GM21825 (cell line): ENCODE results near the gene DUSP2.
A peak's percentile ranks its signal among the peaks of the same experiment; 100 is the strongest.

ENCODE experiments used
- ATAC-seq: cut with Tn5 transposase; IDR thresholded peaks from one replicate; pipeline ENCODE4 v1.9.1; 2021; ENCODE audit warnings: mild to moderate bottlenecking, moderate library complexity; ENCODE audit not compliant: unreplicated experiment

The DUSP2 gene, protein sequence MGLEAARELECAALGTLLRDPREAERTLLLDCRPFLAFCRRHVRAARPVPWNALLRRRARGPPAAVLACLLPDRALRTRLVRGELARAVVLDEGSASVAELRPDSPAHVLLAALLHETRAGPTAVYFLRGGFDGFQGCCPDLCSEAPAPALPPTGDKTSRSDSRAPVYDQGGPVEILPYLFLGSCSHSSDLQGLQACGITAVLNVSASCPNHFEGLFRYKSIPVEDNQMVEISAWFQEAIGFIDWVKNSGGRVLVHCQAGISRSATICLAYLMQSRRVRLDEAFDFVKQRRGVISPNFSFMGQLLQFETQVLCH

DNA sequence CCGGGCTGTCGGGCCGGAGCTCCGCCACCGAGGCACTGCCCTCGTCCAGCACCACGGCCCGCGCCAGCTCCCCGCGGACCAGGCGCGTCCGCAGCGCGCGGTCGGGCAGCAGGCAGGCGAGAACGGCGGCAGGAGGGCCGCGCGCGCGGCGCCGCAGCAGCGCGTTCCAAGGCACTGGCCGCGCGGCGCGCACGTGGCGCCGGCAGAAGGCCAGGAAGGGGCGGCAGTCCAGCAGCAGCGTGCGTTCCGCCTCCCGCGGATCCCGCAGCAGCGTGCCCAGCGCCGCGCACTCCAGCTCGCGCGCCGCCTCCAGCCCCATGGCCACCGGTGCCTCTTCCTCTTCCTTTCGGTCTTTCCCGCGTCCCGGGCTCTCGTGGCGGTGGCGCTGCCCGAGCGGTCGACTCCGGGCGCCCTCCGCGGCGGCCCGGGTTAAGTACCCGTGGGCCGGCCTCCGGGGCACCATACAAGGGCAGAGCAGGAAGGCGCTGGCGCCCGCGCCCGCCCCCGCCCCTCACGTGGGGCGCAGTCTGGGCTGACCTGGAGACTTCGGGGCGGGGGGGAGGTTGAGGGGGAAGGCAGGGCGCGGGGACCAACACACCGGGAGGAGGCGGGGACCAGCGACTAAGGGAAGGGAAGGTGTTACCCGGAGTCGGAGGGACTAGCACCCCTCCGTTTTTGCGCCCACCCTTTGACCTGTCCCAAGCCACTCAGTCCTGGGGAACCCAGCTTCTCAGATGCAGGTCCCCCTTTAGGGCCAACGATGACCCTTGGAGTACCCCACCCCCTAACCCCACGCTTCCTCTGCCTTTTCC, at the start of gene DUSP2:
TSS of gene DUSP2 (minus strand) at position 405 of the 812 bp plus-strand sequence. CDS start at position 319, 86 bp downstream.
- ATAC-seq: peak; percentile 43

DNA sequence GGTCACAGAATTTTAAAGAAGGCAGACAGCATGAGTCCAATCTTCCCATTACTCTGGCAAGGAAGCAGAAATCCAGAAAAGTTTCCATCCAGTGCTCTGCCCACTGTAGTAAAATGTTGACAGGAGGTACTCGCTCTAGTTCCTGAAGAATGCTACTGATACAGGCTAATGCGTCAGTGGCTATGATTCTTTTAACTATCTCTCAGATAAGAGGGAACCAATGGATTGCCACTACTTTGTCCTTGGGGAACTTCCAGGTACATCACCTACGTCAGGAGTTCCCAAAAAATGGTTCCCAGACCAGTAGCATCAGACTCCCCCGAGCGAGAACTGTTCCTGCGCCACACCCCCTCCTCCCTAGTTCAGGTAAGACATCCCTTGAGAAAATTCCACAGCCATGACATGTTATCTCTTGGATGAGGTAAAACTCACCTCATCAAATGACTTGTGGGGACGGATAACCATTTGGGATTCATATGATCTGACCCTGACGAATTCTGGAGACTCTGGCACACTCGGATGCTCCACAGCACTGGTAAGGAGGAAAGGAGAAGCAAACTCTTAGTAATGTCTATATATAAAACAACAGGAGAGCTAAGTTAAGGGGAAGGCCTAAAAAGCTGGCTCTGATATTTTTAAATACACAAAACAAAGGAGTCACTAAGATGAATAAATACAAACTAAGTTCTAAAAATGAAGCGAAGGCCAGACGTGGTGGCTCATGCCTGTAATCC, 46.9 kb upstream of the DUSP2 start:
- ATAC-seq: no peak

DNA sequence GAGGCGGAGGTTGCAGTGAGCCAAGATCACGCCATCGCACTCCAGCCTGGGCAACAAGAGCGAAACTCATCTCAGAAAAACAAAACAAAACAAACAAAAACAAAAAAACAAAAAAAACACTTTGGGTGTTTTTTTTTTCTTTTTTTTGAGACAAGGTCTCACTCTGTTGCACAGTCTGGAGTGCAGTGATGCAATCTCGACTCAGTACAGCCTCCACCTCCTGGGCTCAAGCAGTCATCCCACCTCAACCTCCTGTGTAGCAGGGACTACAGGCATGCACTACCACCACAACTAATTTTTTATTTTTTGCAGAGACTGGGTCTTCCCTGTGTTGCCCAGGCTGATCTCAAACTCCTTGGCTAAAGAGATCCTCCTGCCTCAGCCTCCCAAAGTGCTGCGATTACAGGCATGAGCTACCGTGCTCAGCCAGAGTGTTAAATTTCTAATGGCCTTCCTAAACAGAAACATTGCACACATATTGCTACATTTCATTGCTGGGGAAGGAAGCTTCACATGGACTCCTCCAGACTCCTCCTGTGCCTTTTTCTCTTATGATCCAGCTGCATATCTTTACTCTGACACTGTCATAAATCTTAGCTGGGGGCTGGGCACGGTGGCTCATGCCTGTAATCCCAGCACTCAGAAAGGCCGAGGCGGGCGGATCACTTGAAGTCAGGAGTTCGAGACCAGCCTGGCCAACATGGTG, 43.7 kb upstream of the DUSP2 start:
- ATAC-seq: no peak

DNA sequence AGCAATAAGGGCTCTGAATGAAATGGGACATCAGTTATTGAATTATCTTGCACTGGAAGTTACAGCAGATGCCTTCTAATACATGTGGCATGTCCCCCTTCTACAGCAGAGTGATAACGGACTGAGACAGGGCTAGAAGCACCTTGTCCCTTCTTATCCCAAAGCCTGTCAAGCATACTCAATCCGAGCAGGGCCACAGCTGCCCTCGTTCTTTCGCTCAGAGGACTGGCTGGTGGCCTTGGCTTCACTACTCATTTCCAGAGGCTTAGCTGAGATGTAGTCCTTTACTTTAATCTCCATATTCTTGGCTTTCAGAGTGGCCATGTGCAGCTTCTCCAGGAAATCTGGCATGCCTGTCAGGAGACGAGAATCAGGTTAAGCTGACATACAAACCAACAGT, 41.3 kb upstream of the DUSP2 start:
- ATAC-seq: no peak

DNA sequence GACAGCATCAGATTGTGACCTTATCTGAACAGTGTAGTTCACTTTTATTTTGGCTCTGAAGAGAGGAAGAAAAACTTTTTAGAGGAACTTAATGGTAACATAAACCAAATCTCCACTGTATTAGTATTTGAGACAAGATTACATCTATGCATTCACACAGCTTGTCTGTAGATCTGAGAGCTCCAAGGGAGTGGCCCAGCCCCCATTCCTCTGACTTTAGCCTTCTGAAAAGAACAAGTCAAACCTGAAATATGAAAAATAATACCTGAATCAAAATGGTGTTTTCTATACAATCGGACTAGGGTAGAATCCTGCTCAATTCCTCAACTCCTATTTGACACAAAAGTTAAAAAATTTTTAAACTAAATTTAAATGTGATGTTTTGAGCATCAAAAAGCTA, 40.3 kb upstream of the DUSP2 start:
- ATAC-seq: no peak

DNA sequence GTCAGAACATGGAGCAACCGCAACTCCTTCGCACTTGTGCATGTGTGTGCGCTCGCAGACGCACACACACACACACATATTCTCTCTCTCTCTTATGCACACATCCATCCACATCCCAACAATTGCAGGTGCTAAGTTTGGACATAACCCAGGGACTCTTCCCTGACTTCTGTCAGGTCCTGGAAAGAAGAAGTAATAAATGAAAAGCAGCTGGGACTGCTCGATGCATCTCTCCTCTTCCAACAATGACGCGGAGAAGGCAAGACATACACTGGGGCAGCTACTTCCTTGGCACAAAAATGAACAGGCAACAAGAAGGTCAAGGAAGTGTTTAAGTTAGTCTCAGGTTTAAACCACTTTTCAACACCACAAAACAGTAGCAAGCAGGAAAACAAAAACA, 39.7 kb upstream of the DUSP2 start:
- ATAC-seq: no peak

DNA sequence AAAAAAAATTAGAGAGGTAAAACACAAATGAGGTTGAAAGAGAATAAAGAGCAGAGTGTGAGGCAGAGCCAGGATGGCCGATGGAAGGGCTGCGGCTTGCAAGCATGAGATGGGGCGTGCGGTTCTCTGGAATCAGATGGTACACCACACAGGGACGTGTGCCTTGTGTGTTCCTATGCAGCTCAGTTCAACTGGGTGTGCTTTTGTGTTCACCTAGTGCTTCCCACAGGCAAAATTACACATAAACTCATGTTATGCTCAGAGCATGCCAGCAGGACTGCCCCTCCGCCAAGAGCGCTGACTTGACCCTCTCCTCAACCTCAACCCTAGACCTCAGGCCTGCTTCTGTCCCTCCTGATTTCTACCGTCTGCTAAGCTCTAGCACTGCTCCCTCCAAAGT, 38.9 kb upstream of the DUSP2 start:
- ATAC-seq: no peak

DNA sequence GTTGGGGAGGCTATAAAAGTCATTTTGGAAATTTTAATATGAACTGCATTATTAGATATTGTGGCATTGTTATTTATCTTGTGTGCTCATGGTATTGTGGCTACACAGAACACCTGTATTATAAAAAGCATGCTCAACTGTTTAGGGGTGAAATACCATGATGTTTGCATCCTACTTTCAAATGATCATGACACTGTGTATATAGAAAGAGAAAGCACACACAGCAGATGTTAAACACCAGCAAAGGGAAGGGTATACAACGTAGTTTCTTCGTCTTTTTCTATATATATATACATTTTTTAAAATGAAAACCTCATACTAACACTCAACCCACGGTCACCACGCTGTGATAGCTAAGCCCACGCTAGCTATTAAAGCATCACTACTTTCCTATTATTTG, 36.3 kb upstream of the DUSP2 start:
- ATAC-seq: no peak

DNA sequence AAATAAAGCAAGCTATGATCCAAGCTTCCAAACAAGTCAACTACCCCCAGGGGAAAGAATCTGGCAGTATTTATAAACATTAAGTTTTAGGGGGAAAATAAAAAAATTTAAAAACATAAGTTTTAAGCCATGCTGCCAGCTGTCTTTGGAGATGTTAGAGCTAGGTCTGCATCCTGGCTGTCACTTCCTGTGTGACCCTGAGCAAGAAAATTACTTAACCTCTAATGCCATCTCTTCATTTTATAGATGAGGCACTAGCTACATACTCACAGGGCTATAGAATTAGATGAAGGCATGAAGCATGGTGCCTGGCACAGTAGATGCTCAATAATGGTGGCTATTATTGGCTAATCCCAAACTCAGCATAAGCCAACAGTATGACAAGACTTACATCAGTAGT, 35.3 kb upstream of the DUSP2 start:
- ATAC-seq: no peak

DNA sequence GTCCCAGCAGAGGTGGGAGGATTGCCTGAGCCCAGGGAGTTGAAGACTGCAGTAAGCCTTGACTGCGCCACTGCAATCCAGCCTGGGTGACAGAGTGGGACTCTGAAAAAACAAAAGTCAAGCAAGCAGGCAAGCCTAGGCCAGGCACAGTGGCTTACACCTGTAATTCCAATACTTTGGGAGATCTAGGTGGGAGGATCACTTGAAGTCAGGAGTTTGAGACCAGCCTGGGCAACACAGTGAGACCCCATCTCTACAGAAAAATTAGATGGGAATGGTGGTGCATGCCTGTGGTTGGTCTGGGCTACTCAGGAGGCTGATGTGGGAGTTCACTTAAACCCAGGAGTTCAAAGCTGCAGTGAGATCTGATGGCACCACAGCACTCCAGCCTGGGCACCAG, 34.8 kb upstream of the DUSP2 start:
- ATAC-seq: no peak

DNA sequence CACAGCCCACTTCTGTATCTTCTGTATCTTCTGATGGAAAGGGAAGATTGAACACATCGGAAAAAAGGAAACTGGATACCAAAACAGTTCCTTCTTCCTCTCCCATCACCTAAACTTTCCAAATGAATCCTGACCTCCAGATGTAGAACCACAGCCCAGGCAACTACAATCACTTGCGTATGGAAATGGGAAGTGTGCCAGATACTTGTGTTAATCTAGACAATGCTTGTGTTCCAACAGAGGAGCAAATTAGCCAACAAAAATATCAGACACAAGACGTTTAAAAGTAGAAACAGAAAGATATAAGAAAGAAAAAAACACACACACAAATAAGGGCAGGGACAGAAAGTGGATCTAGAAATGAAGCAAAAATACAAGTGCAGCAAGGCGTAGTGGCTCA, 31.4 kb upstream of the DUSP2 start:
- ATAC-seq: no peak

DNA sequence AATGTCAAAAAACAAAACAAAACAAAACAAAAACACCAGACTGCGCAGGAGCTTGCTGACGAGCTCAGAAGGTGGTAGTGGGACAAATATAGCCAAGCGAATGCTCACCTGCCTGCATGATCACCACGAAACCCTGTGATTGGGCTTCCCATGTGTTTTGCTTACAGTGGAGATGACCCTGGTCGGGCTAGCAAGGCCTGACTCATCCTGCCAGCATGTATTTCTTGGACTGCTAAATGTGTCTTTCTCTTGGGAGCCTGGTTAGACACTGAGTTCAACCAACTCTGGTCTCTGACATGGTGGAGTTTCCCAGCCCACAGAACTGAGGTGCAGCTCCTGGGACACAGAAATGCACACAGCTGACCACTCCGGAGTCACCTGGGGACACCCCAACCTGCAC, 30.7 kb upstream of the DUSP2 start:
- ATAC-seq: no peak

DNA sequence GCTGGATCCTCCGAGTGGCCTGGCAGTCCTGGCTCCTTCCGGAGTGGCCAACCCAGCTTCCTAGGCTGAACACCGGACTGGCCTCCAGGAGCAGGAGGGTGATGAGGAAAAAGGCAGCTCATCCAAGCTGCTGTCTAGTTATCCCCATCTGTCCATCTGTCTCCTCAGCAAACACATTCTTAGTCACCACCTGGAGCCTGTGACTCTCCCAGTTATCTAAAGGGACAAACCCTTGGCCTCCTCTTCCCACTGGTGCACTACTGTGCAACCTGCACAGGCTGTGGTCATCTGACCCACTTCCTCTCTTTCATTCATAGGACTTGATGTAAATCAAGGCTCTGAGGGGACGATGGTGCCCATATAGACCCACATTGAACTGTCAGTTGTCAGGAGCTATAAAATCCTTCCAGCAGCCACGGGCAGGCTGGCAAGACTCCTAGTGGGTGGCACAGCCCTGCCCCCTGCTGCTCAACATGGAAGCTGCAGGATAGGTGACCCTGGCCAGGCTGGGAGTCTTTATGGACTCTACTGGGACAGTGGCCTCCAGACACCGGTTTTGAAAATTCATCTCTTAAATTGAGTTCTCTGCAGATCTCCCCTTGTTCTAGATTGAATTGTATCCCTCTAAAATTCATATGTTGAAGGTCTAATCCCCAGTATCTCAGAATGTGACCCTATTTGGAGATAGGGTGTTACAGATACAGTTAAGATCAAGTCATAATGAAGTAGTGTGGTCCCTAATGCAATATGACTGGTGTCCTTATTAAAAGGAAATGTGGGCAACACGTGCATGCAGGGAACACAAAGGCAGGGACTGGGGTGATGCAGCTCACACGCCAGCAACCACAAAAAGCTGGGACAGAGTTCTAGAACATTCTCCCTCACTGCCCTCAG, 29.3 kb upstream of the DUSP2 start:
- peak; percentile 68 for ATAC-seq

DNA sequence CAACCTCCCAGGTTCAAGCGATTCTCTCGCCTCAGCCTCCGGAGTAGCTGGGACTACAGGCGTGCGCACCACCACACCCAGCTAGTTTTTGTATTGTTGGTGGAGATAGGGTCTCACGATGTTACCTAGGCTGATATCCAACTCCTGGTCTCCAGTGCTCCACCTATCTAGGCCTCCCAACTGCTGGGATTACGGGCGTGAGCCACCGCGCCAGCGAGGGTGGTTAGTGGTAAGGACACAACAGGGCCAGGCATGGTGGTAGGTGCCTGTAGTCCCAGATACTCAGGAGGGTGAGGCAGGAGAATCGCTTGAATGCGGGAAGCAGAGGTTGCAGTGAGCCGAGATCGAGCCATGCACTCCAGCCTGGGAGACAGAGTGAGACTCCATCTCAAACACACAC, 26.6 kb upstream of the DUSP2 start:
- ATAC-seq: no peak

DNA sequence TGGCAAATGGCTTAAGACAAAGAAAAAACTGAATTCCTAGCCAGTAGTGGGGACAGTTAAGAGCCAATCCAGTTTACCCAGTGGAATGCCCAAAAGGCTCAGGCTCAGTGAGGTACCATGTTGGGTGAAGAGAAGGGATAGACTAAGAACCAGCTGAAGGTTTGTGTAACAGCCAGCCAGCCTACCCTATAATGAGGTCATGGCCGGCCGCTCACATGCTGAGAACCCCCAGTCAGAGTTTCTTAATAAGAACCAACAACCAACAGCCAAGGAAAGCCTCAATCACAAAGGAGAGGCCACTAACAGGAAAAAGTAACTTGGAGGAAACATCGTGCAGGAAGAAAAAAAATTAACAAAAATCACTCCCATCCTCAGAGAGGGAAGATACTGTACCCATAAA, 25.4 kb upstream of the DUSP2 start:
- ATAC-seq: no peak

DNA sequence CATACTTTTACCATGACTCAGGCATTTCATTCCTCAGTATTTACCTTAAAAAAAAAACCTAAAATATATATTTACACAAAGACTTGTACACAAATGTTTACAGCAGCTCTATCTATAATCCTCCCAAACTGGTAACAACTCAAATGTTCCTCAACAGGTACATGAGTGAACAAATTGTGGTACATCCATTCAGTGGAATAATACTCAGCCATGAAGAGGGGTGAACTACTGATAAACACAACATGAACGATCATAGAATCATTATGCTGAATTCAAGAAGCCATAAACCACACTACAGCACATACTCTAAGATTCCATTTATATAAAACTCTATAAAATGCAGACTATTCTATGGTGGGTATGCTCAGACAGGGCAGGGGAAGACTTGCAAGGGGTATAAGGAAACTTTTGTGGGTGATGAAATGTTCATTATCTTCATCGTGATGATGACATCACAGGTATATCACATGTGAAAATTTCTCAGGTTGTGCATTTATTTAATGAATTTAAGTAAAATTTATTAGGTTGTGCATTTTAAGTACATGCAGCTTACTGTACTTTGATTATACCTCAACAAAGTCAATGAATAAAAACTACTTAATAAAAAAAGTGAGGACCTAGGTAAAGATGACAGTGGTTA, 24.7 kb upstream of the DUSP2 start:
- ATAC-seq: no peak

DNA sequence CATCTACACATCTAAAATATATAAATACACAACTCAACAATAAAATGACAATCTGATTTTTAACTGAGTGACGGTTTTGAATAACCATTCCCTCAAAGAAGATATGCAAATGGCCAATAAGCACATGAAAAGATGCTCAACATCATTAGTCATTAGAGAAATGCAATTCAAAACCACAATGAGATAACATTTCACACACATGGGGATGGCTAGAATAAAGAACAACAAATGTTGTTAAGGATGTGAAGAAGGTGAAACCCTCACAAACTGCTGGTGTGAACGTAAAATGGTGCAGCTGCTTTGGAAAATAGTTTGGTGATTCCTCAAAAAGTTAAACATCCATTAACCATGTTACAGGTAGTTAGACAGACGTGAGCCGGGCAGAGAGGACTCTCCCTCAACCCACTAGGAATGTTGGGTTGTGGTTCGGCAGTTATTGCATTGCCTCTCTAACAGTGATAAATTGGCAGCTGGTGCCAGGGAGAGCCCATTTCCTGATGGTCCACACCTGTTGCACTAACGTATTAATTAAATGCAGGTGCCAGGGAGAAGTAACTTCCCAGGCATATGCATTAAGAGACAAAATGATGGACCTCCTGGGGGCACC, 22.3 kb upstream of the DUSP2 start:
- ATAC-seq: no peak

DNA sequence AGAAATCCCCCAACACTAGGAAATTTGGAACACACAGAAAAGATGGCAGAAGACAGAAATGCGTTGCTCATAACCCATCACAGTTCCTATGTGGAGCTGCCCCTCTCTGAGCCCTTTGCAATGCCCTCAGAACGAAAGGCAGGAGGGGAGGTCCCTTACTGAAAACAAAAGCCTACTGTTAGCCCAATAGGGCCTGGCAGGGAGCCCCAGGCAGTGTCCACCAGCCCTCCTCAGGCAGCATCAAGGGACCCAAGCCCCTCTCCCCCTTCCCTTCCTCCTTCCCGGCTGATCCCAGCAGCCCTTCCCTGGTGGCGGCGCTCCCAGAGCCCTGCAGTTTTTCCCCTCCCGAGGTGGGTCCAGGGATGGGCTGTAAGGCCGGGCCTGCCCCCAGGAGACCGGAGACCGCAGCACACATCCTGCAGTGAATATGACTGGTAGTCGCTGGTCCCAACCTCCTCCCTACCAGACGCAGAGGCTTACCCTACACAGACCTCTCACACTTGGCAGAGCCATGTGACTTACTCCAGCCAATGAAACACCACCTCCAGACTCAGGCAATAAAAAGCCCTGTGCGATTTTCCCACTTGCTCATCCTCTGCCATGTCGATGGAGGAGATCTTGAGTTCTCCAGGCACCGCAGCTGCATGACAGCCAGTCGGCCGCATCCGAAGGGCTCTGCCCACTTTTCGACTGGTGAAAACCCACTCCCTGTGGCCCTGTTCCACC, 19.4 kb upstream of the DUSP2 start:
- peak; percentile 62 for ATAC-seq
